Stimulated activated naive B cell treated with anti-CD40 and anti-IgM and Interleukin-4, amounts not matched to agents 10 μg/mL and 1 μg/mL and 100 μg/mL, for 72 hours (primary cell): Measurements from ENCODE around the gene SYNDIG1L.

Experiments used
- ATAC-seq, 2 donors: fragments of 150-1000 bp; cut with Tn5 transposase; replicated peaks; 2 replicates each; pipeline ENCODE4 v1.10.0; 2021; ENCODE audit warnings: moderate library complexity in 1 of 2
- DNase-seq: peaks from one replicate; pipeline ENCODE4 v3.0.0; 2021
- H3K27ac Mint-ChIP-seq: one replicate; pipeline ENCODE4 v1.8.0; 2022; ENCODE audit warnings: mild to moderate bottlenecking, mixed read lengths
- H3K27me3 Mint-ChIP-seq, 2 donors: one replicate each; pipeline ENCODE4 v1.8.0; 2022; ENCODE audit warnings: mixed read lengths in 2 of 2
- H3K36me3 Mint-ChIP-seq, 2 donors: one replicate each; pipeline ENCODE4 v1.8.0; 2022; ENCODE audit warnings: mixed read lengths in 2 of 2, mild to moderate bottlenecking in 1 of 2
- H3K4me1 Mint-ChIP-seq, 2 donors: one replicate each; pipeline ENCODE4 v1.8.0; 2022; ENCODE audit warnings: mixed read lengths in 2 of 2, mild to moderate bottlenecking in 1 of 2
- H3K4me3 Mint-ChIP-seq, 2 donors: one replicate each; pipeline ENCODE4 v1.8.0; 2022; ENCODE audit warnings: mild to moderate bottlenecking in 2 of 2, mixed read lengths in 2 of 2, moderate library complexity in 1 of 2
- H3K9me3 Mint-ChIP-seq, 2 donors: one replicate each; pipeline ENCODE4 v1.8.0; 2022; ENCODE audit warnings: mixed read lengths in 2 of 2, mild to moderate bottlenecking in 1 of 2

The SYNDIG1L gene

GRCh38 chr14:74418031-74418430 lies 8.0 kb downstream of the SYNDIG1L start:
- H3K27ac Mint-ChIP-seq: no peak overlapping the region
- H3K36me3 Mint-ChIP-seq: no peaks in the 10 kb centered on the region
- no peak overlapping the region for H3K4me3 Mint-ChIP-seq
- DNase-seq (no peak), ATAC-seq (no peak)
- H3K27me3 Mint-ChIP-seq: peaks cover 21 to 33% of the 10 kb centered on the region in 2 donors
- no peaks in the 10 kb centered on the region for H3K4me1 Mint-ChIP-seq
- no peaks in the 10 kb centered on the region for H3K9me3 Mint-ChIP-seq

- ATAC-seq: no peak
- no peak overlapping the region for H3K27ac Mint-ChIP-seq
Observed at GRCh38 chr14:74417611-74418010, 8.4 kb downstream of the SYNDIG1L start.

DNA sequence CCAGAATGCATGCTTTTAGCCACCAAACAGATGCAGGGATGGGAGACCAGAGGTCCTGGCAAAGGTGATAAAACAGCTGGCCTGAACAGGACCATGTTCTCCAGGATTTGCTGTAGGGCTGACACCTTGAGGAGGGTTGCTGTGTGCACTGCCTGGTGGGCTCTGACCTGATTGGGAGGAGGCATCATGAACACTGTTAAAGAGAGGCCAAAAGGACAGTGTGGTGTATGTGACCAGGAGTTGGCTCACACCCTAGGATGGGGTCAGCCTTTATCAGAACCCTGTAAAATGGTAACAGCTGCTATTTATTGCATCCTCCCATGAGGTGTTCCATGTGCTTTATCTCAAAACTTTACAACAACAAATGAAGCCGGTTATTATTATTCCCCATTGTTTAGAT lies 8.8 kb downstream of the SYNDIG1L start:
- Mint-ChIP-seq H3K9me3 (no peaks in the 10 kb centered on the region), H3K27me3 (peaks cover 16 to 27% of the 10 kb centered on the region in 2 donors), H3K4me1 (no peaks in the 10 kb centered on the region), H3K36me3 (no peaks in the 10 kb centered on the region), H3K4me3 (no peak overlapping the region), H3K27ac (no peak overlapping the region)
- ATAC-seq: no peak
- DNase-seq: no peak

More at GRCh38 chr14:74417611-74418010, 8.4 kb downstream of the SYNDIG1L start:
- Mint-ChIP-seq H3K9me3 (no peaks in the 10 kb centered on the region), H3K36me3 (no peaks in the 10 kb centered on the region), H3K4me3 (no peak overlapping the region), H3K27me3 (peaks cover 17 to 31% of the 10 kb centered on the region in 2 donors), H3K4me1 (no peaks in the 10 kb centered on the region)
- no peak for DNase-seq

GRCh38 chr14:74415115-74415437 lies 10.9 kb downstream of the SYNDIG1L start:
- ATAC-seq (no peak), DNase-seq (no peak)
- Mint-ChIP-seq H3K27me3 (peaks cover 4 to 13% of the 10 kb centered on the region in 2 donors), H3K4me1 (peaks cover 0 to under 1% of the 10 kb centered on the region in 2 donors), H3K4me3 (no peak overlapping the region), H3K36me3 (no peaks in the 10 kb centered on the region), H3K9me3 (no peaks in the 10 kb centered on the region), H3K27ac (no peak overlapping the region)

DNA sequence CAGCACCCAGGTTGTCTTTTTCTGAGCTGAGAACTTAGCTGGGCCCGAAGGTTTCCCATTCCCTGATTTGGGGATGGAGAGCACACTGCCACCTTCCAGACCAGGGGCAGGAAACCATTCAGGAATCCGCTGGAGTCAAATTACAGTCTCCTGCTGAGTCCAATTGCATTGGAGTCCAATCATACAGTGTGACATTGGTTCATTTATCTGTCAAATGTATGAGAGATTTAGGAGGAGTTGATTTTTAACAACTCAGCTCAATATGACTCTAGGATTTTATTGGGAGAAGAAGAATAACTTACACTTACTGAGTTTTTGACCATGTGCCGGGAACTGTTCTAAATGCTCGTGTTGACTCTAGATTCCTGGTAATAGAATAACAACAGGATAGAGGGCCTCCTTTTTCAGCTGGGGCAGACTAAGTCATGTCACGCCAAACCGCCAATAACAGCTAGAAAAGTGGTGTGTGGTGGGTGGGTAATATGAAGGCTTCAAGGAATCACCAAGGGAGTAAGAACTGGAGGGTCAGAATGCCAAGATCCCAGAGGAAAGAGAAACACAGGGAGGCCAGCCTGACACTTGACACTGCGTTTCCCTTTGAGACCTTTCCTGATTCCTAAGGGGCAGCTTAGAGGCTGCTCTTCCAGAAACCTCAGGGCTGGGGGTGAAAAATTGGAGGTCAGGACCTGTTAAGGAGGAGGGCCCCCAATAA lies 11.5 kb downstream of the SYNDIG1L start:
- no peak overlapping the region for H3K27ac Mint-ChIP-seq
- no peak overlapping the region for H3K4me3 Mint-ChIP-seq
- peaks cover 4 to 13% of the 10 kb centered on the region in 2 donors for H3K27me3 Mint-ChIP-seq
- no peaks in the 10 kb centered on the region for H3K9me3 Mint-ChIP-seq
- H3K4me1 Mint-ChIP-seq: peaks cover 0 to 2% of the 10 kb centered on the region in 2 donors
- no peak for DNase-seq
- H3K36me3 Mint-ChIP-seq: no peaks in the 10 kb centered on the region
- no peak for ATAC-seq

DNA sequence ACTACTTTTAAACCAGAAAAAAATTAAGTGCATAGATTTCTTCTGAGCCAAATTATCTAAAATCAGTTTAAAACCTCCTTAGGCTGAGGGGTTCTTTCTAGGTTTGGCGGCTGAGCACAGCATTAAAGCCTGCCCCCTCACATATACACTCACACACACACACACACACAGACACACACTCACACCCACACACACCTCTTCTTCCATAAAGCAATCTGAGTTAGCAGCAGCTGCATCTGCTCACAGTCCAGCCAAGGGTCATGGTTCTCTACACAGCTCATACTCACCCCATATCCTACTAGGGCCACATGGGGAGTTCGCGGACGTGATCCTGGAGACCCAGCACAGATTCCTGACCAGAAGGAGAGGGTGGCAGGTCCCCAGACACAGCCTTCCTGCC lies 12.4 kb downstream of the SYNDIG1L start:
- Mint-ChIP-seq H3K27me3 (peaks cover 4 to 13% of the 10 kb centered on the region in 2 donors), H3K9me3 (no peaks in the 10 kb centered on the region), H3K4me3 (no peak overlapping the region), H3K36me3 (no peaks in the 10 kb centered on the region), H3K27ac (no peak overlapping the region), H3K4me1 (peaks cover 0 to 2% of the 10 kb centered on the region in 2 donors)
- DNase-seq: no peak
- no peak for ATAC-seq

- ATAC-seq (no peak), DNase-seq (no peak)
- Mint-ChIP-seq H3K9me3 (no peaks in the 10 kb centered on the region), H3K4me1 (peaks cover 4 to 5% of the 10 kb centered on the region in 2 donors), H3K36me3 (no peaks in the 10 kb centered on the region), H3K27me3 (peaks cover 4 to 13% of the 10 kb centered on the region in 2 donors), H3K27ac (no peak overlapping the region), H3K4me3 (no peak overlapping the region)
Observed at GRCh38 chr14:74412753-74413152, 13.3 kb downstream of the SYNDIG1L start.

DNA sequence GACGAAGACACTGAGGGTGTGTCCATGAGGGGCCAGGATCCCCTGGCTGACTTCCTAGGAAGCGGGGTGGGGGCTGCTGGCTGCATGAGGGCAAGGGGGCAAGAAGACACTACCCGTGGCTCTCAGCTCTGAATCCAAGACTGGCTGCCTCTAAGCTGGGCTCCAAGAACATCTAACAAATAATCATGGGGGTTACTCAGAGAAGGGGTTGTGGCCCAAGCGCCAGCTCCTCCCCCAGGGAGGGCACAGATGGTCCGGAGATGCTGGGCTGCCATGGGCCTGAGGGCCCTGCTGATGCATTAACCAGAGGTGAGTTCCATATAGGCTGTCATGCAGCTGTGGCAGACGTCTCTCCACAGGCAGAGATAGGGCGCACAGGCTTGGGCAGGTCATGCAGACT lies 14.3 kb downstream of the SYNDIG1L start:
- DNase-seq (no peak), ATAC-seq (no peak)
- Mint-ChIP-seq H3K27me3 (peaks cover 4 to 13% of the 10 kb centered on the region in 2 donors), H3K27ac (no peak overlapping the region), H3K9me3 (no peaks in the 10 kb centered on the region), H3K4me1 (peaks cover 12 to 14% of the 10 kb centered on the region in 2 donors), H3K4me3 (no peak overlapping the region), H3K36me3 (no peaks in the 10 kb centered on the region)

GRCh38 chr14:74409441-74409840 lies 16.6 kb downstream of the SYNDIG1L start:
- no peak overlapping the region for H3K27ac Mint-ChIP-seq
- DNase-seq (no peak), ATAC-seq (no peak)
- H3K4me1 Mint-ChIP-seq: peaks cover 12 to 16% of the 10 kb centered on the region in 2 donors
- H3K36me3 Mint-ChIP-seq: no peaks in the 10 kb centered on the region
- no peak overlapping the region for H3K4me3 Mint-ChIP-seq
- H3K27me3 Mint-ChIP-seq: peaks cover 4 to 13% of the 10 kb centered on the region in 2 donors
- no peaks in the 10 kb centered on the region for H3K9me3 Mint-ChIP-seq

GRCh38 chr14:74408870-74409269 lies 17.1 kb downstream of the SYNDIG1L start:
- no peak for ATAC-seq
- DNase-seq: no peak
- peaks cover 17 to 22% of the 10 kb centered on the region in 2 donors for H3K4me1 Mint-ChIP-seq

GRCh38 chr14:74407801-74408154 lies 18.2 kb downstream of the SYNDIG1L start:
- Mint-ChIP-seq H3K4me1 (peaks cover 22 to 33% of the 10 kb centered on the region in 2 donors), H3K27ac (no peak overlapping the region), H3K9me3 (no peaks in the 10 kb centered on the region), H3K27me3 (no peaks in the 10 kb centered on the region), H3K36me3 (no peaks in the 10 kb centered on the region), H3K4me3 (no peak overlapping the region)
- ATAC-seq (peak; percentile 41 to 50), DNase-seq (no peak)

More at GRCh38 chr14:74408870-74409269, 17.1 kb downstream of the SYNDIG1L start:
- Mint-ChIP-seq H3K27me3 (peaks cover 0 to 9% of the 10 kb centered on the region in 2 donors), H3K27ac (no peak overlapping the region), H3K36me3 (no peaks in the 10 kb centered on the region), H3K4me3 (no peak overlapping the region), H3K9me3 (no peaks in the 10 kb centered on the region)

GRCh38 chr14:74407021-74407800 lies 18.8 kb downstream of the SYNDIG1L start:
- Mint-ChIP-seq H3K36me3 (no peaks in the 10 kb centered on the region), H3K9me3 (no peaks in the 10 kb centered on the region), H3K27ac (peak overlapping the region; percentile 7), H3K27me3 (no peaks in the 10 kb centered on the region), H3K4me3 (no peak overlapping the region), H3K4me1 (peaks cover 26 to 39% of the 10 kb centered on the region in 2 donors)
- ATAC-seq (no peak), DNase-seq (no peak)

- no peak for ATAC-seq
- Mint-ChIP-seq H3K27ac (no peak overlapping the region), H3K4me1 (peaks cover 35 to 54% of the 10 kb centered on the region in 2 donors), H3K27me3 (no peaks in the 10 kb centered on the region), H3K9me3 (no peaks in the 10 kb centered on the region), H3K4me3 (no peak overlapping the region), H3K36me3 (no peaks in the 10 kb centered on the region)
- no peak for DNase-seq
Observed at GRCh38 chr14:74405663-74406062, 20.3 kb downstream of the SYNDIG1L start.

DNA sequence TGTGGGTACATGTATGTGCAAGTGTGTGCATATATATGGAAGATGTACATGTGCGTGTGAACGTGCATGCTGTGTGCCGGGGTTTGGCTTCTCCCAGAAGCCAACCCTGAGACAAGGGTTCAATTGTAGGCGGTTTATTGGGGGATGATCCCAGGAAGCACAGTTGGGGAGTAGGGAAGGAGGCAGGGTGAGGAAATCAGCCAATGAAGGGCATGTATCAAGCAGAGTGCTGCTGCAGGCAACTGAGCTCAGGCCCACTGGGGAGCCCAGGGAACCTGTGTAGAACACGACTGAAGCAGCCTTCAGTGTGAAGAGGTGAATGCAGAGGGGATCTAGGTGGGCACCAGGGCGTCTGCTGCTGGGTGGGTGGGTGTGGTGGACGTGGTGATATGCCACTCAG lies 21.6 kb downstream of the SYNDIG1L start:
- Mint-ChIP-seq H3K27ac (no peak overlapping the region), H3K4me3 (no peak overlapping the region), H3K4me1 (peaks cover 39 to 60% of the 10 kb centered on the region in 2 donors), H3K36me3 (no peaks in the 10 kb centered on the region), H3K9me3 (no peaks in the 10 kb centered on the region), H3K27me3 (no peaks in the 10 kb centered on the region)
- no peak for ATAC-seq
- no peak for DNase-seq
